Tibial artery (tissue), 4 donors: ENCODE results near the gene MACF1.

ENCODE experiments used
- DNase-seq, 2 donors: peaks; one replicate each; pipeline ENCODE4 v3.0.0-alpha.2; 2019
- H3K27ac ChIP-seq, 2 donors: fragments of 200-600 bp; sonication (generic) in 1 of 2; 1 replicate in 1 of 2; 2 replicates in 1 of 2; pipeline ENCODE4 v1.5.1; 2018 to 2019; ENCODE audit warnings: mild to moderate bottlenecking in 1 of 2
- H3K27me3 ChIP-seq, 2 donors: fragments of 200-600 bp; sonication (generic) in 1 of 2; one replicate each; pipeline versions ENCODE4 v1.5.1 to v1.6.0; 2016 to 2019
- H3K36me3 ChIP-seq, 3 donors: fragments of 200-600 bp; sonication (generic) in 2 of 3; one replicate each; pipeline ENCODE4 v1.5.1; 2016 to 2019; ENCODE audit warnings: mild to moderate bottlenecking in 2 of 3
- H3K4me1 ChIP-seq, 4 donors: fragments of 200-600 bp; sonication (generic) in 2 of 4; 1 replicate in 3 of 4; 2 replicates in 1 of 4; pipeline ENCODE4 v1.5.1; 2016 to 2019
- H3K4me3 ChIP-seq, 2 donors: fragments of 200-600 bp; sonication (generic) in 1 of 2; 1 replicate in 1 of 2; 2 replicates in 1 of 2; pipeline ENCODE4 v1.5.1; 2018 to 2019; ENCODE audit warnings: mild to moderate bottlenecking in 2 of 2
- H3K9me3 ChIP-seq, 3 donors: fragments of 200-600 bp; sonication (generic) in 1 of 3; one replicate each; pipeline ENCODE4 v1.5.1; 2016 to 2019
- CTCF ChIP-seq, 2 experiments: fragments of 200-600 bp in 1 of 2; fragments of 450-650 bp in 1 of 2; IDR thresholded peaks; one replicate each; pipeline ENCODE4 v1.5.1; 2017 to 2019; ENCODE audit warnings: antibody characterized with exemption in 2 of 2, mild to moderate bottlenecking in 1 of 2, moderate library complexity in 1 of 2
- intact Hi-C: fragments of 100-400 bp; cut with DNase I; formaldehyde crosslinking; loops from one replicate; pipeline ENCODE4 v1.15.0; 2023; ENCODE audit warnings: low total_unique reads

The MACF1 gene

DNA sequence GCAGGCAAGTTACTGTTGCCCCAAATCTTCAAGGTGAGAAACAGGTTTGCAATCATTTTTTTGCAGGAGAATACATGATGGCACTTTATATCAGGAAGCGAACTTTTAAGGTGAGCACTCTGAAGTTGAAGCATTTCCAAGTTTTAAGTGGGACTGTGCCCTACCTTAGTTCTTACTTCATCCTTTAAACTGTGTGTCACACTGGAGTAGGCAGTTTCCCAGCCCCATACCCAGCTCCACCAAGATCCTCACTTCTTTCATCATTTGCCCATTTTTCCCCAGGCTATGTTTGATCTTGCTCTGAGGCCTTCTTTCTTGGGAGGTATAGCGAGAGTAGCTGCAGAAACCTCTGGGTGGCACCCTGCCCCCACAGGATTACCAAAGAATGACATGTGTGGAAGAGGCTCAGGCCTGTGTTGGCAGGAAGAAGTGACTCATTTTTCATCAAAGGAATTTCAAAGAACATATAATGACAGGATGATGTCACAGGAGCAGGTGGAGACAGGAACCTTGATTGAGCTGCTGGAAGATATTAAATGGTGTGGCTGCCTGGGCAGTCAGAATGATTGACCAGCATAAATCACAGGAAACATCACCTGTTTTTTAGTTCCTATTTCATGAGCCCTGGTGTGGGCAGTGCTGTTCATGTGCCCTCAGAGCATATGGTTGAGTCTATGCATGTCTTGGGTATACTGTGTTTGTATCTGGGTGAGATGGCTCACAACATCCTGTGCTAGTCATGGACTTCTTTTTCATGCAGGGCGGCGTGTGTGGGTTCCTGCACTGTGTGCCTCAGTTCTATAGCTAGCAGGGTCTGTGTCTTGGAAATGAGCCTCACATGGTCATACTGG, 20.8 kb upstream of the MACF1 start:
- Histone ChIP-seq H3K36me3 (no peaks in the 10 kb centered on the region), H3K4me1 (peaks cover 0 to 41% (median 20%) of the 10 kb centered on the region in 4 donors), H3K27ac (peak overlapping the region; percentile 34 to 58), H3K9me3 (no peaks in the 10 kb centered on the region), H3K4me3 (no peak overlapping the region), H3K27me3 (no peaks in the 10 kb centered on the region)
- intact Hi-C loops, result no loop called here
- TF ChIP-seq CTCF (IDR thresholded peaks at IDR 0.05), result peak; percentile 48 to 50
- DNase-seq, result peak in 1 of 2 donors; percentile 35

DNA sequence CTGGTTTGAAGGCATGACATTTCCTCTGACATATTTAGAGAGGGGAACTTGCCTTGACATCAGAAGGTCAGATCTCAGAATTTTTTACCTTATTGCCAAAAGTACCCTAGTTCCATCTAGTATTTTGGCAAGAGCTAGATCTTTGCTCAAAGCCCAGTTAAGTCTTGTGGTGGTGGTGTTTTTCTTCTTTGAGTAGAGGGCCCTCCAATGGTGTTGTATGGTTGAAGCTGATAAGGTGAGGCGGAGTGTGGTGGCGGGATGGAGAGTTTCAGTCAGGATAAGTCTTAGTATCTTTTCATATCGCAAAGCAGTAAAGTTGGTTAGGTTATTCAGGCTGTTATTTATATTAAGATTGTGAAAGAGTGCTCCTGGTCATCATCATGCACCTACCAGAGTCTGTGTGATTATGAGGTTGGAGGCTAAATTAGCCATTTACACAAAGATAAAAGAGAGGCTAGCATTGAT, 20.1 kb upstream of the MACF1 start:
- H3K9me3 ChIP-seq, result no peaks in the 10 kb centered on the region
- H3K4me1 ChIP-seq, result peaks cover 0 to 37% (median 15%) of the 10 kb centered on the region in 4 donors
- no peak for TF ChIP-seq CTCF (IDR thresholded peaks at IDR 0.05)
- no peak for DNase-seq
- no peaks in the 10 kb centered on the region for H3K27me3 ChIP-seq
- intact Hi-C loops, result no loop called here
- peak overlapping the region; percentile 34 to 58 for H3K27ac ChIP-seq
- H3K36me3 ChIP-seq, result no peaks in the 10 kb centered on the region
- H3K4me3 ChIP-seq, result no peak overlapping the region

DNA sequence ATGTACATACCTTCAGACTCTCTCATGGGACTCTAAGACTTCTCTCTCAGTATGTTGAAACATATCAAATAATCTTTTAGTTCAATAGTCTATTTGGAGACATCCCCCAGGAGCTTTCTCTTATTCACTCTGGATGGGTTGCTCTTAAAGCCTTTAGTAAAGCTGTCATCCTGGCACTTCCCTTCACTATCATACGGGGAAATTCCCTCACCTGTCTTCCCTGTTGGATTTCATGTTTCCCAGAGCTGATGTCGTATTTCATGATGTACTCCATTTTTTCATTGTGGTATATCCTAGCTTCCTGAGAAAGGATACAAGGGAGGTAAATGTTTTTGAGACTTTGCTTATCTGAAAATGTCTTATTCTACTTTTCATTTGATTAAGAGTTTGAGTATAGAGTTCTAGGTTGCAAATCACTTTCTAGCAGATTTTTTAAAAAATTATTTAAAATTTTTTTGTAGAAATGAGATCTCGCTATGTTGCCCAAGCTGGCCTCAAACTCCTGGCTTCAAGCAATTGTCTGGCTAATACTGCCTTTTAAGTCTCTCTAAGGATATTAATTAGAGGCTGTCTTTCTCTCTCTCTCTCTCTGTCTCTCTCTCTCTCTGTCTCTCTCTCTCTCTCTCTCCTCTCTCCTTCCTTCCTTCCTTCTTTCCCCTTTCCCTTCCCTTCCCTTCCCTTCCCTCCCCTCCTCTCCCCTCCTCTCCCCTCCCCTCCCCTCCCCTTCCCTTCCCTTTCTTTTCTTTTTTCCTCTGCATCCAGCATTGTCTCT, 17.0 kb upstream of the MACF1 start:
- Histone ChIP-seq H3K36me3 (no peaks in the 10 kb centered on the region), H3K4me3 (no peak overlapping the region), H3K9me3 (no peaks in the 10 kb centered on the region), H3K4me1 (peaks cover 0 to 62% (median 26%) of the 10 kb centered on the region in 4 donors), H3K27ac (no peak overlapping the region), H3K27me3 (no peaks in the 10 kb centered on the region)
- TF ChIP-seq CTCF (IDR thresholded peaks at IDR 0.05), result no peak
- intact Hi-C loops, result no loop called here
- DNase-seq, result no peak

- no peaks in the 10 kb centered on the region for H3K9me3 ChIP-seq
- H3K4me1 ChIP-seq, result peaks cover 0 to 70% (median 33%) of the 10 kb centered on the region in 4 donors
- no peaks in the 10 kb centered on the region for H3K27me3 ChIP-seq
- peak overlapping the region; percentile 23 to 79 for H3K27ac ChIP-seq
- intact Hi-C loops, result loop anchor here (5.0 to 10.0 kb wide), 3 partner anchors 55 to 215 kb away; no protein-coding TSS in a partner anchor
- no peak for DNase-seq
- no peaks in the 10 kb centered on the region for H3K36me3 ChIP-seq
- no peak for TF ChIP-seq CTCF (IDR thresholded peaks at IDR 0.05)
- no peak overlapping the region for H3K4me3 ChIP-seq
These were observed 14.9 kb upstream of the MACF1 start for GRCh38 chr1:39189592-39190041.

DNA sequence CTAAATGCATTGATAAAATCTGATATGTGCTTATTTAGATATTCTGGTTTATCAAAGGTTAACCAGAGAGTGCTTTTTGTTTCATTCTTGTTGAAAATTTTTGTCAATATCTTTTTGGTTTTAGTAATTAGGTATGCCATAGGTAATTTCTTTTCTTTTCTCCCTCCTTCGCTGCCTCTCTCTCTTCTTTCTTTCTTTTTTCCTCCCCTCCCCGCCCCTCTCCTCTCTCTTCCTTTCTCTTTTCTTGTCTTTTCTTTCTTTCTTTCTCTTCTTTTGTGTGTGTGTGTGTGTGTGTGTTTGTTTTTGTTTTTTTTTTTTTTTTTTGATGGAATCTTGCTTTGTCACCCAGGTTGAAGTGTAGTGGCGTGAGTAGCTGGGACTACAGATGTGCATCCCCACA, 14.4 kb upstream of the MACF1 start:
- Histone ChIP-seq H3K36me3 (no peaks in the 10 kb centered on the region), H3K27ac (peak overlapping the region; percentile 23 to 79), H3K27me3 (no peaks in the 10 kb centered on the region), H3K4me1 (peaks cover 0 to 70% (median 37%) of the 10 kb centered on the region in 4 donors), H3K4me3 (no peak overlapping the region), H3K9me3 (no peaks in the 10 kb centered on the region)
- intact Hi-C loops, result loop anchor here (5.0 to 10.0 kb wide), 3 partner anchors 55 to 215 kb away; no protein-coding TSS in a partner anchor
- TF ChIP-seq CTCF (IDR thresholded peaks at IDR 0.05), result no peak
- DNase-seq, result no peak
